Lower lobe of right lung (tissue), 2 donors: ENCODE measurements around the gene DMD. TPM values are rescaled to one million over a fixed set of nuclear protein-coding genes. Genes with fewer than 3 reads are reported as not detected.
"Not testable (repeated sequence)": the region's sequence is repeated elsewhere in the genome, so short reads cannot be mapped to it uniquely, and the experiment has no call there.

Experiments
- ATAC-seq, 2 donors: fragments of 200-7000 bp; cut with Tn5 transposase; one replicate each; pipeline ENCODE4 v1.9.1; 2020 to 2022; ENCODE audit warnings: mild to moderate bottlenecking in 2 of 2, moderate library complexity in 2 of 2
- DNase-seq: peaks from one replicate; pipeline ENCODE4 v3.0.0-alpha.2; 2020
- H3K27ac ChIP-seq: fragments of 200-600 bp; one replicate; pipeline ENCODE4 v1.8.0; 2022
- H3K27me3 ChIP-seq: fragments of 200-600 bp; one replicate; pipeline ENCODE4 v1.8.0; 2022; ENCODE audit warnings: low read depth
- H3K36me3 ChIP-seq: fragments of 200-600 bp; one replicate; pipeline ENCODE4 v1.8.0; 2022; ENCODE audit warnings: mild to moderate bottlenecking
- H3K4me1 ChIP-seq: fragments of 200-600 bp; one replicate; pipeline ENCODE4 v1.8.0; 2022
- H3K4me3 ChIP-seq: fragments of 200-600 bp; one replicate; pipeline ENCODE4 v1.8.0; 2022; ENCODE audit warnings: mild to moderate bottlenecking
- H3K9me3 ChIP-seq: fragments of 200-600 bp; one replicate; pipeline ENCODE4 v1.8.0; 2022
- CTCF ChIP-seq: fragments of 200-600 bp; IDR thresholded peaks from one replicate; pipeline ENCODE4 v1.8.0; 2022; ENCODE audit warnings: antibody characterized with exemption, mild to moderate bottlenecking
- intact Hi-C: fragments of 100-400 bp; cut with DNase I; formaldehyde crosslinking; loops from one replicate; pipeline ENCODE4 v1.11.0; 2022
- total RNA-seq: library from RNA; stranded (reverse); fragmentation: NEBNext Ultra II Directional; extraction: Animal tissue kit (Norgen Biotek cat#: 25700); gene quantifications from one replicate; pipeline ENCODE4 v1.2.1, GENCODE V29; 2021
- donor health status: DM: no; HTN: yes; CAD: no; lungs with severe emphysema.

DMD gene
- total RNA-seq, 1 donor from 2014 or later = 29.4 TPM

GRCh38 chrX:32268207-32268606 is 943.1 kb downstream of the DMD start:
- H3K9me3 ChIP-seq = no peaks in the 10 kb centered on the region
- H3K27ac ChIP-seq = no peak overlapping the region
- no peaks in the 10 kb centered on the region for H3K27me3 ChIP-seq
- no peaks in the 10 kb centered on the region for H3K4me1 ChIP-seq
- no peak for TF ChIP-seq CTCF
- DNase-seq (no peak), ATAC-seq (no peak)
- H3K36me3 ChIP-seq = no peaks in the 10 kb centered on the region
- no peak overlapping the region for H3K4me3 ChIP-seq
- intact Hi-C loops = no loop called here

- no peak for TF ChIP-seq CTCF
- H3K27ac ChIP-seq = no peak overlapping the region
- ATAC-seq = no peak
- H3K36me3 ChIP-seq = no peaks in the 10 kb centered on the region
- no peaks in the 10 kb centered on the region for H3K4me1 ChIP-seq
- H3K4me3 ChIP-seq = no peak overlapping the region
- H3K9me3 ChIP-seq = no peaks in the 10 kb centered on the region
- H3K27me3 ChIP-seq = no peaks in the 10 kb centered on the region
- no peak for DNase-seq
- intact Hi-C loops = no loop called here
Measured at GRCh38 chrX:32267796-32268195, 943.6 kb downstream of the DMD start.

- H3K4me3 ChIP-seq, H3K36me3 ChIP-seq, H3K27me3 ChIP-seq, H3K4me1 ChIP-seq, DNase-seq, H3K9me3 ChIP-seq, H3K27ac ChIP-seq, ATAC-seq, intact Hi-C loops: not testable (repeated sequence)
- peak; percentile 16 for TF ChIP-seq CTCF
Measured at GRCh38 chrX:32246675-32247074, 964.7 kb downstream of the DMD start.

GRCh38 chrX:32195611-32196010 is 1015.7 kb downstream of the DMD start:
- no peak for TF ChIP-seq CTCF
- Histone ChIP-seq H3K27ac (no peak overlapping the region), H3K27me3 (no peaks in the 10 kb centered on the region), H3K9me3 (no peaks in the 10 kb centered on the region), H3K36me3 (no peaks in the 10 kb centered on the region), H3K4me3 (no peak overlapping the region), H3K4me1 (no peaks in the 10 kb centered on the region)
- intact Hi-C loops = no loop called here
- no peak for DNase-seq
- no peak for ATAC-seq

- intact Hi-C loops = no loop called here
- H3K4me3 ChIP-seq = no peak overlapping the region
- TF ChIP-seq CTCF = no peak
- DNase-seq = no peak
- no peak for ATAC-seq
- no peaks in the 10 kb centered on the region for H3K4me1 ChIP-seq
- no peaks in the 10 kb centered on the region for H3K9me3 ChIP-seq
- no peaks in the 10 kb centered on the region for H3K27me3 ChIP-seq
- H3K36me3 ChIP-seq = no peaks in the 10 kb centered on the region
- no peak overlapping the region for H3K27ac ChIP-seq
Measured at GRCh38 chrX:32191316-32191715, 1020.0 kb downstream of the DMD start.

- DNase-seq = no peak
- no peak overlapping the region for H3K27ac ChIP-seq
- no peak for TF ChIP-seq CTCF
- H3K4me1 ChIP-seq = no peaks in the 10 kb centered on the region
- no peak for ATAC-seq
- no peaks in the 10 kb centered on the region for H3K27me3 ChIP-seq
- intact Hi-C loops = no loop called here
- no peaks in the 10 kb centered on the region for H3K36me3 ChIP-seq
- no peak overlapping the region for H3K4me3 ChIP-seq
- H3K9me3 ChIP-seq = no peaks in the 10 kb centered on the region
Measured at GRCh38 chrX:32185160-32185559, 1026.2 kb downstream of the DMD start.
